ENCODE data around the gene BMPR1A. TPM values are rescaled to one million over a fixed set of nuclear protein-coding genes. Genes with fewer than 3 reads are reported as not detected.

Gene BMPR1A
- total and polyA plus RNA-seq, 9 of the 15 experiments (the other 6 are each of a cell fraction or from before 2014, with no cell fraction given): 1.6 to 17.5 (median 9.1) TPM

DNA sequence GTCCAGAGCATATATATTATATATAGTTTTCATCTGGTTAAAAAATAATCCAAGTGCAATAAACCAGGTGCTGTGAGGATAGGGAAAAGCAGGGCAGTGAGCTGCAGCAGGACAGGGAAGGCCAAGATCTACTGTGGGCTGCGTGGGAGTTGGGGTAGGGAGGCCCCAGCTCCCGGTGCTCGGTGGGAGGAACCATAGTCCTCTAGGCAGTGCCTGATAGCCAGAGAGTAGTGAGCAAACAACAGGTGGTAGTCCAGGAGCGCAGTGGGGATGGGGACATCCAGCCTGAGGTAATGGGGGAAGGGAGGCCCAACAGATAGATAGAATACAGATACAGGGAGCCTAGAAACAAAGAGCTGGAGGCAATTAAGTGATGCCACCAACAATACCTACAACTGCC is 4.1 kb upstream of the BMPR1A start (continued):
- TF ChIP-seq, protein P1, sequence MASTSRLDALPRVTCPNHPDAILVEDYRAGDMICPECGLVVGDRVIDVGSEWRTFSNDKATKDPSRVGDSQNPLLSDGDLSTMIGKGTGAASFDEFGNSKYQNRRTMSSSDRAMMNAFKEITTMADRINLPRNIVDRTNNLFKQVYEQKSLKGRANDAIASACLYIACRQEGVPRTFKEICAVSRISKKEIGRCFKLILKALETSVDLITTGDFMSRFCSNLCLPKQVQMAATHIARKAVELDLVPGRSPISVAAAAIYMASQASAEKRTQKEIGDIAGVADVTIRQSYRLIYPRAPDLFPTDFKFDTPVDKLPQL (IDR thresholded peaks at IDR 0.05; ENCODE audit: extremely low read depth, insufficient read length): no peak
- no peak for TF ChIP-seq HDAC2 (IDR thresholded peaks at IDR 0.05)
- no peak for TF ChIP-seq ZNF444 (CRISPR knock-in tag; IDR thresholded peaks at IDR 0.05)
- TF ChIP-seq TAF7 (tag; IDR thresholded peaks at IDR 0.05): no peak
- TF ChIP-seq RBFOX2 (IDR thresholded peaks at IDR 0.05; ENCODE audit: low read depth, low read length): no peak
- no peak for TF ChIP-seq ZNF766 (CRISPR knock-in tag; conservative IDR thresholded peaks at IDR 0.05)
- TF ChIP-seq PBX2 (CRISPR knock-in tag; IDR thresholded peaks at IDR 0.05; ENCODE audit: low read depth): no peak
- TF ChIP-seq PBX2 (tag; conservative IDR thresholded peaks at IDR 0.05; ENCODE audit: low read depth): no peak
- no peak for TF ChIP-seq ZNF41 (CRISPR knock-in tag; conservative IDR thresholded peaks at IDR 0.05)
- TF ChIP-seq CHD2 (IDR thresholded peaks at IDR 0.05; ENCODE audit: low read depth, low read length): no peak
- no peak for TF ChIP-seq PHF20 (IDR thresholded peaks at IDR 0.05; ENCODE audit: partially characterized antibody)
- no peak for TF ChIP-seq ZBTB1 (CRISPR knock-in tag; IDR thresholded peaks at IDR 0.05; ENCODE audit: borderline replicate concordance, low read depth)
- TF ChIP-seq SMAD1 (IDR thresholded peaks at IDR 0.05; ENCODE audit: low read depth, low read length, partially characterized antibody): no peak
- TF ChIP-seq PHTF2 (CRISPR knock-in tag; IDR thresholded peaks at IDR 0.05): no peak
- TF ChIP-seq OTX1 (CRISPR knock-in tag; IDR thresholded peaks at IDR 0.05): no peak
- TF ChIP-seq TAF15 (IDR thresholded peaks at IDR 0.05; ENCODE audit: low read depth, low read length): no peak
- no peak for TF ChIP-seq ZNF79 (CRISPR knock-in tag; IDR thresholded peaks at IDR 0.05; ENCODE audit: low read depth)
- no peak for TF ChIP-seq TAF1 (IDR thresholded peaks at IDR 0.05; ENCODE audit: control insufficient read depth, extremely low read depth, insufficient read depth, low read length, severe bottlenecking)
- TF ChIP-seq ILK (tag; IDR thresholded peaks at IDR 0.05; ENCODE audit: borderline replicate concordance, low read depth): no peak
- no peak for TF ChIP-seq CC2D1A (IDR thresholded peaks at IDR 0.05)
- TF ChIP-seq NCOA1 (IDR thresholded peaks at IDR 0.05; ENCODE audit: low read depth): no peak
- TF ChIP-seq FOXA1 (IDR thresholded peaks at IDR 0.05; ENCODE audit: borderline replicate concordance): no peak
- no peak for TF ChIP-seq HDGF (IDR thresholded peaks at IDR 0.05)
- no peak for TF ChIP-seq DMBX1 (CRISPR knock-in tag; IDR thresholded peaks at IDR 0.05; ENCODE audit: borderline replicate concordance)
- no peak for TF ChIP-seq NR4A1 (CRISPR knock-in tag; IDR thresholded peaks at IDR 0.05)
- no peak for TF ChIP-seq NR4A1 (tag; IDR thresholded peaks at IDR 0.05)
- TF ChIP-seq ZNF224 (CRISPR knock-in tag; IDR thresholded peaks at IDR 0.05): no peak
- no peak for TF ChIP-seq NFXL1 (CRISPR knock-in tag; IDR thresholded peaks at IDR 0.05)
- no peak for TF ChIP-seq DACH1 (IDR thresholded peaks at IDR 0.05; ENCODE audit: partially characterized antibody)

Data from K562 (cell line).